Duodenal mucosa (tissue), 2 donors: Measurements from ENCODE around the gene DTNBP1.

Experiments used
- H3K27ac ChIP-seq: one replicate; pipeline ENCODE4 v1.7.0; 2013; ENCODE audit warnings: low read depth, low read length
- H3K27me3 ChIP-seq, 2 donors: one replicate each; pipeline ENCODE4 v1.7.0; 2013; ENCODE audit warnings: low read length in 2 of 2, control low read depth in 1 of 2; ENCODE audit not compliant: insufficient read depth in 2 of 2, control insufficient read depth in 1 of 2
- H3K36me3 ChIP-seq, 2 donors: one replicate each; pipeline ENCODE4 v1.7.0; 2013; ENCODE audit warnings: low read length in 2 of 2, control low read depth in 1 of 2; ENCODE audit not compliant: insufficient read depth in 2 of 2, control insufficient read depth in 1 of 2
- H3K4me1 ChIP-seq, 2 donors: one replicate each; pipeline ENCODE4 v1.7.0; 2013; ENCODE audit warnings: low read length in 2 of 2, control low read depth in 1 of 2; ENCODE audit not compliant: insufficient read depth in 2 of 2, control insufficient read depth in 1 of 2
- H3K4me3 ChIP-seq, 2 donors: one replicate each; pipeline ENCODE4 v1.7.0; 2013; ENCODE audit warnings: low read length in 2 of 2, low read depth in 1 of 2
- H3K9ac ChIP-seq, 2 donors: one replicate each; pipeline ENCODE4 v1.7.0; 2013; ENCODE audit warnings: low read length in 2 of 2, low read depth in 1 of 2
- H3K9me3 ChIP-seq, 2 donors: one replicate each; pipeline ENCODE4 v1.7.0; 2013; ENCODE audit warnings: low read length in 2 of 2, control low read depth in 1 of 2; ENCODE audit not compliant: control insufficient read depth in 1 of 2

Gene DTNBP1

DNA sequence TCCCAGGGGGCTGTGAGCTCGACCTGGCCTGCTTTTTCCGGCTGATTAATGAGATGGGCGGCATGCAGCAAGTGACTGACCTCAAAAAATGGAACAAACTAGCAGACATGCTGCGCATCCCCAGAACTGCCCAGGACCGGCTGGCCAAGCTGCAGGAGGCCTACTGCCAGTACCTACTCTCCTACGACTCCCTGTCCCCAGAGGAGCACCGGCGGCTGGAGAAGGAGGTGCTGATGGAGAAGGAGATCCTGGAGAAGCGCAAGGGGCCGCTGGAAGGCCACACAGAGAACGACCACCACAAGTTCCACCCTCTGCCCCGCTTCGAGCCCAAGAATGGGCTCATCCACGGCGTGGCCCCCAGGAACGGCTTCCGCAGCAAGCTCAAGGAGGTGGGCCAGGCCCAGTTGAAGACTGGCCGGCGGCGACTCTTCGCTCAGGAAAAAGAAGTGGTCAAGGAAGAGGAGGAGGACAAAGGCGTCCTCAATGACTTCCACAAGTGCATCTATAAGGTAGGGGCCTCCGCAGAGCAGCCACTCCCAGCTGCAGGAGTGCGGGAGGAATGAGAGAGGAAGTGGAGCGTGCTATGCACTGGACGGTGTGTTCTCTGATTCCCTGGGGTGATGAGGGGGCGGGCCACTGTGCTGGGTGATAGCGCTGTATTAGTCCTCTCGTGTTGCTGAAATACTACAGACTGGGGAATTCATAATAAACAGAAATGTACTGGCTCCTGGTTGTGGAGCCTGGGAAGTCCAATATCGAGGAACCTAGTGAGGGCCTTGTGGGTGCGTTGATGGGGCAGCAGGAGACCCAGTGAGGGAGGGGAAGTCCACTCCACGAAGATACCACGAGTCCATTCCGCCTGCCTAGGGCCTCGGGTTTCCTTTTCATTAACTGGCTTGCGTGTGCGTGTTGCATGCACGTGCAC lies 161.7 kb downstream of the DTNBP1 start:
- no peak overlapping the region for H3K9ac ChIP-seq
- no peak overlapping the region for H3K4me3 ChIP-seq
- H3K9me3 ChIP-seq, result no peaks in the 10 kb centered on the region
- H3K36me3 ChIP-seq, result peaks cover 25 to 52% of the 10 kb centered on the region in 2 donors
- H3K4me1 ChIP-seq, result peaks cover 5 to 6% of the 10 kb centered on the region in 2 donors
- no peak overlapping the region for H3K27ac ChIP-seq
- no peaks in the 10 kb centered on the region for H3K27me3 ChIP-seq

DNA sequence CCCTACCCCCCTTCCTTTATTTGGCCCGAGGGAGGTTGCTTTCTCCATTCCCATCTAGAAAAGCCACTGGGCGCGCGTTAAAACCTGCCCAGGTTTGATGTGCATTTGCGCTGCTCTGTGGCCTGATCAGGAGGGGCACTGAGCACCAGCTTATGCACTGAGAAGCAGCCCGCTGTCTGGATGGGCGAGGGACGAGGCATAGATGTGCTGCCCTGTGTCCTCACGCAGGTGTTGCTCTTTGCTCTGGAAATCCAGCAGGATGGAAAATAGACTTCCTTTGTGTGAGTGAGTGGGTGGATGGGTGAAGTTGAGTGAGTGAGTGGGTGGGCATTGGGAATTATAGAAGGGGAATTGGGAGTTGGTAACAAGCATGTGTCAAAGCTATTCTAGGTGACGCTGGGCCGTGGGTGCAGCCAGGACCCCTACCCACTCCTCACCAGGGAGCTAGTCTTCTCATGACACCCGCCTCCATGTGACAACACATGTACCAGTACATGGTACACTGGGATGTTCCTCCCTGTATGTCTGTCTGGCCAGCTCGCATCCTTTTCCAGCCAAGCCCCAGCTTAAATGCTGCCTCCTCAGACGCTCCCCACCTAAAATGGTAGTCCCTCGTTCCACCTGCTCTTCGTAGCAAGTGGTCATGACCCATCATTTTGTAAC lies 162.6 kb downstream of the DTNBP1 start:
- peaks cover 0 to under 1% of the 10 kb centered on the region in 2 donors for H3K4me1 ChIP-seq
- H3K27ac ChIP-seq, result no peak overlapping the region
- peaks cover 24 to 51% of the 10 kb centered on the region in 2 donors for H3K36me3 ChIP-seq
- no peak overlapping the region for H3K4me3 ChIP-seq
- H3K9ac ChIP-seq, result no peak overlapping the region
- no peaks in the 10 kb centered on the region for H3K27me3 ChIP-seq
- no peaks in the 10 kb centered on the region for H3K9me3 ChIP-seq

DNA sequence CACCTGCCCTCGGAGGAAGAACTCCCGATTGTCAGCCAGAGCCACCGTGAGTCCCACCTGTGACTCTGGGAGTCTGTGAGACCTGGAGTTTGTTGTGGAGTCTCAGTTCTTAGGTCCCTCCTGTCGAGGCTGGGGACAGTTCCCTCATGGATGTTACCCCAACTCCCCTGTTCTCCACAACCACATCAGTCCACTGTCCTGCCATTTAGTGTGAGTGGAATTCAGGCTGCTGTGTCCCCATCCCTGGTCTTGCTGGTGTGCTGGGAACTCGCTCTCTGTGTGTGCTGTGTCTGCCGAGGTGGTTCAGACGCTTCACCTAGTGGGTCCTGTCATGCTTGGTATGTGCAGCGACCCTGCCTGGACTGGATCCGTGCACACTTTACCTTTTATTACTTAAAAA lies 163.2 kb downstream of the DTNBP1 start:
- Histone ChIP-seq H3K9ac (no peak overlapping the region), H3K27ac (no peak overlapping the region), H3K4me3 (no peak overlapping the region), H3K9me3 (no peaks in the 10 kb centered on the region), H3K36me3 (peaks cover 24 to 51% of the 10 kb centered on the region in 2 donors), H3K4me1 (no peaks in the 10 kb centered on the region), H3K27me3 (no peaks in the 10 kb centered on the region)

- Histone ChIP-seq H3K36me3 (peaks cover 24 to 51% of the 10 kb centered on the region in 2 donors), H3K27me3 (no peaks in the 10 kb centered on the region), H3K9me3 (no peaks in the 10 kb centered on the region), H3K4me3 (no peak overlapping the region), H3K27ac (no peak overlapping the region), H3K4me1 (no peaks in the 10 kb centered on the region), H3K9ac (no peak overlapping the region)
Measured at GRCh38 chr6:15499125-15499524, 163.7 kb downstream of the DTNBP1 start.

GRCh38 chr6:15498640-15499039 lies 164.2 kb downstream of the DTNBP1 start:
- Histone ChIP-seq H3K4me3 (no peak overlapping the region), H3K36me3 (peaks cover 24 to 51% of the 10 kb centered on the region in 2 donors), H3K4me1 (no peaks in the 10 kb centered on the region), H3K27ac (no peak overlapping the region), H3K9me3 (no peaks in the 10 kb centered on the region), H3K27me3 (no peaks in the 10 kb centered on the region), H3K9ac (no peak overlapping the region)

GRCh38 chr6:15496345-15497131 lies 166.3 kb downstream of the DTNBP1 start:
- Histone ChIP-seq H3K4me1 (peaks cover 2 to 9% of the 10 kb centered on the region in 2 donors), H3K9ac (no peak overlapping the region), H3K27ac (no peak overlapping the region), H3K4me3 (no peak overlapping the region), H3K27me3 (no peaks in the 10 kb centered on the region), H3K9me3 (no peaks in the 10 kb centered on the region), H3K36me3 (peaks cover 22 to 45% of the 10 kb centered on the region in 2 donors)

GRCh38 chr6:15495375-15495901 lies 167.4 kb downstream of the DTNBP1 start:
- peaks cover 9 to 13% of the 10 kb centered on the region in 2 donors for H3K4me1 ChIP-seq
- no peak overlapping the region for H3K27ac ChIP-seq
- H3K4me3 ChIP-seq, result no peak overlapping the region
- H3K36me3 ChIP-seq, result peaks cover 17 to 37% of the 10 kb centered on the region in 2 donors
- no peaks in the 10 kb centered on the region for H3K27me3 ChIP-seq
- no peaks in the 10 kb centered on the region for H3K9me3 ChIP-seq
- no peak overlapping the region for H3K9ac ChIP-seq

DNA sequence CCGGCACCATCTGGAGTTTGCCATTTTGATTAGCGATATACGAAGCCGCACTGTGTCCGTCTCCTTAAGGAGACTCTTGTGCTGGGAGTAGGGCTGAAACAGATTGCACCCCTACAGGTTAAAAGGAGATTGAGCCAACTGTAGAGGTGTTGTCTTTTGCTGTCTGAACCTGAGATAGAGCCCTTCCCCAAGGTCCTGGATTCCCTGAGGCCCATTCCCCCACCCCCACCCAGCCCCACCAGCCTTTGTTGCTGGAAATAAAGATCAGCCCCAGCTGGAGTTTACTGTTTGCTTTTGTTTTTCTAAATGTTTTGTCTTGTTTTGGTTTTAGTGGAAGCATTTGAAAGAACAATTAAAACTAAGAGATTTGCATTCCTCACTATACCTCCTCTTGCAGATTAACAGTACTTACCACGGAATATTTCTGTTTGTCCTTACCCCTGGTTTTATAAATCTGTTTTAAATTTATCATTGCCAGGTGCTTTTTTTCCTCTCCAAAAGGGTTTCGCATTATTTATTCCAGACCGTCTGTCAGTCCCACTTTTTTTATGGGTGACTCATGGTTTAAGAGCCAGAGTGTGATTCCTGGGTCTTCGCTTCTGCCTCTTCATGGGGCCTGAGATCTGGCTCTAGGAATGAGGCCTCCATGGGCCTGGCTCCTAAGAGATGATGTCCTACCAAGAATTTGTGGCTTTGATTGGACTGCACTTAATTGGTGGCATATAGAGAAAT lies 169.2 kb downstream of the DTNBP1 start:
- Histone ChIP-seq H3K27ac (no peak overlapping the region), H3K4me1 (peaks cover 9 to 22% of the 10 kb centered on the region in 2 donors)

GRCh38 chr6:15491986-15492269 lies 170.9 kb downstream of the DTNBP1 start:
- Histone ChIP-seq H3K9me3 (no peaks in the 10 kb centered on the region), H3K36me3 (peaks cover 15 to 37% of the 10 kb centered on the region in 2 donors), H3K27ac (no peak overlapping the region), H3K4me1 (peaks cover 9 to 22% of the 10 kb centered on the region in 2 donors), H3K4me3 (no peak overlapping the region), H3K27me3 (no peaks in the 10 kb centered on the region), H3K9ac (no peak overlapping the region)

More for the DNA sequence above, 169.2 kb downstream of the DTNBP1 start:
- Histone ChIP-seq H3K9ac (no peak overlapping the region), H3K4me3 (no peak overlapping the region), H3K27me3 (no peaks in the 10 kb centered on the region), H3K9me3 (no peaks in the 10 kb centered on the region), H3K36me3 (peaks cover 15 to 32% of the 10 kb centered on the region in 2 donors)
